Measurements from ENCODE around the gene OR7C2. TPM values are rescaled to one million over a fixed set of nuclear protein-coding genes. Genes with fewer than 3 reads are reported as not detected.
"Not testable (repeated sequence)": the region's sequence is repeated elsewhere in the genome, so short reads cannot be mapped to it uniquely, and the experiment has no call there.

OR7C2 gene
- polyA plus RNA-seq (ENCODE audit: insufficient read length in 4 of 4) = not detected

DNA sequence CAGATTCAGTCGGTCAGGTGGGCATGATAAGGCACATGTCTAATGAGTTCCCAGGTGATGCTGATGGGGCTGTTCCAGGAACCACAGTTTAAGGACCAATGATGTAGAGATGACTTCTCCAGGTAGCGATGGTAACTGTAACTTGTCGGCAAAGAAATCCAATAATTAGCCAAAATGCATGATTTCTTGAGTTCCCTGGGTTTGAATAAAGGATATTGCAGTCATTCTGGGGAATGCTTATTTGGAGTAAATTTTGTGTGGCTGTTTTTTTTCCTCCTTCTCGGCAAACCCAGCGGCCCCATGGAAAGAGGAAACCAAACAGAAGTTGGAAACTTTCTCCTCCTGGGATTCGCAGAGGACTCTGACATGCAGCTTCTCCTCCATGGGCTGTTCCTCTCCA is at the start of gene OR7C2:
TSS of gene OR7C2 (plus strand) at position 301 of the 400 bp plus-strand sequence. CDS start at position 301, 0 bp downstream.
- DNase-seq (ENCODE audit: low read depth in 4 of 4, low spot score in 3 of 4) = no peak

- no peak for DNase-seq (ENCODE audit: low read depth in 4 of 4, low spot score in 3 of 4)
These were observed 39.5 kb upstream of the OR7C2 start for GRCh38 chr19:14901675-14902260.

DNA sequence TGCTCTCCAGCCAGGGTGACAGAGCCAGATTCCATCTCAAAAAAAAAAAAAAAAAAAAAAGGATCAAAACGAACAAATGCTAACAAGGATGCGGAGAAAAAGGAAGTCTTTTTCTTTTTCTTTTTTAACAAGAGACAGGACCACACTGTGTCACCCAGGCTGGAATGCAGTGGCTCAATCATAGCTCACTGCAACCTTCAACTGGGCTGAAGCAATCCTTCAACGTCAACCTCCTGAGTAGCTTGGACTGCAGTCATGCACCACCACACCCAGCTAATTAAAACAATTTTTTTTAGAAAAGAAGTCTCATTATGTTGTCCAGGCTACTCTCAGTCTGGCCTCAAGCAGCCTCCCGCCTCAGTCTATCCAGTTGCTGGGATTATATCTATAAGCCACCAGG is 34.6 kb upstream of the OR7C2 start:
- DNase-seq (ENCODE audit: low read depth in 4 of 4, low spot score in 3 of 4) = no peak

- no peak for DNase-seq (ENCODE audit: low read depth in 4 of 4, low spot score in 3 of 4)
These were observed 26.2 kb upstream of the OR7C2 start for GRCh38 chr19:14915116-14915515.

DNA sequence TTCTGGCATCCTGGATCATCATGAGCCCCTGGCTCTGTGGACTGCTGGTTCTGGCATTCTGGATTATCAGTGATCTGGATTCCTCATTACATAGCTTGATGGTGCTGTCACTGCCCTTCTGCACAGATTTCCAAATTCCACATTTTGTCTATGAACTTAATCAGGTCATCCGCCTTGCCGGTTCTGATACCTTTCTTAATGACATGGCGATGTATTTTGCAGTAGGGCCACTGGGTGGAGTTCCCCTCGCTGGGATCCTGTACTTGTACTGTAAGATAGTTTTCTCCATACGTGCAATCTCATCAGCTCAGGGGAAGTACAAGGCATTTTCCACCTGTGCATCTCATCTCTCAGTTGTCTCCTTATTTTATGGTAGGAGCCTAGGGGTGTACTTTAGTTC is 24.4 kb upstream of the OR7C2 start:
- DNase-seq (ENCODE audit: low read depth in 4 of 4, low spot score in 3 of 4) = no peak

DNA sequence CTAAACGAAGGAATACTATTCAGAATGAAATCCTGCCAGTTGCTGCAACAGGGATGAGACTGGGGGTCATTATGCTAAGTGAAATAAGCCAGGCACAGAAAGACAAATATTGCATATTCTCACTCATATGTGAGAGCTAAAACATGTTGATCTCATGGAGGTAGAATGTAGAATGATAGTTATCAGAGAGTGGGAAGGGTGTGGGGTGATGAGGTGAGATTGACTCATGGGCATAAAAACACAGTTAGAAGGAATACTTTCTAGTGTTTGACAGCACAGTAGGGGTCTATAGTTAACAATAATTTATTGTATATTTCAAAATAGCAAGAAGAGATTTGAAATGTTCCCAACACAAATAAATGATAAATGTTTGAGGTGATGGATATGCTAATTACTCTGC is 7.8 kb upstream of the OR7C2 start:
- DNase-seq (ENCODE audit: low read depth in 4 of 4, low spot score in 3 of 4) = no peak

DNA sequence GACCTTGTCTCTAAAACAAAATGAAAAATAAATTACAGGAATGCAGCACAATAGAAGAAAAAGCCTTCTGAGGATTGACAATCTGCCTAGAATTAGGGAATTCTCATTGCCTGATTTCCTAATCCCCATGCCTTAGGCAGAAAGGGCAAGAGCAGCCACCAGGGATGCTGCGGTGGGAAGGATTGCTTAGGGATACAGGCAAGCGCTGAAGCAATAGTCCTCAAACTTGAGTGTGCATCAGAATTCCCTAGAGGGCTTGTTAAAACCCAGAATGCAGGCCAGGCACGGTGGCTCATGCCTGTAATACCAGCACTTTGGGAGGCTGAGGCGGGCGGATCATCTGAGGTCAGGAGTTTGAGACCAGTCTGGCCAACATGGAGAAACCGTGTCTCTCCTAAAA is 1.0 kb upstream of the OR7C2 start:
- DNase-seq (ENCODE audit: low read depth in 4 of 4, low spot score in 3 of 4) = no peak

GRCh38 chr19:14943601-14944000 is 2.3 kb downstream of the OR7C2 start:
- DNase-seq (ENCODE audit: low read depth in 4 of 4, low spot score in 3 of 4) = no peak

DNA sequence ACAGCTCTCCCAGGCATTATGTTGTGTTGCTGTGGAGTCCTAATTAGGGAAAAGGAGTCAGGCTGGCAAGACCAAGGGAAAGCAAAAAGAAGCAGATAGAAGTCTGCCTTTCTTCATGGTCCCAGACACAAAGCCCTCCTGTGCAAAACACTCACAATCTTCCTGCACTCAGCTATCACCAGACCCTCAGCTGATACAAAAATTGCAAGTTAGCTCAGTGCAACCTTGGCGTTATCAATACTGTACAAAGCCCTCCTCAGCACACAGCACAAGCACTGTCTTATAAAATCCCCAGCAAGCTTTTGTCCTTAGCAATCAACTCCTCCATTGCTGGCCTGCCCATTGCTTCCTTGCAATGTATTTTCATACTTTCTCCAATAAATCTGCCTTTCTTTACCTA is 3.2 kb downstream of the OR7C2 start:
- no peak for DNase-seq (ENCODE audit: low read depth in 4 of 4, low spot score in 3 of 4)

DNA sequence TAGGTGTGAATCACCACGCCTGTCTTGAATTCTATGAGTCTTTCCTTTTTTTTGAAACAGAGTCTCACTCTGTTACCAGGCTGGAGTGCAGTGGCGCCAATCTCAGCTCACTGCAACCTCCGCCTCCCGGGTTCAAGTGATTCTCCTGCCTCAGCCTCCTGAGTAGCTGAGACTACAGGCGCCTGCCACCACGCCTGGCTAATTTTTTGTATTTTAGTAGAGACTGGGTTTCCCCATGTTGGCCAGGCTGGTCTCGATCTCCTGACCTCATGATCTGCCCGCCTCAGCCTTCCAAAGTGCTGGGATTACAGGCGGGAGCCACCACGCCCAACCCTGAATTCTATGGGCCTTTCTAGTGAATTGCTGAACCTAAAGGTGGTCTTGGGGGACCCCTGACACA is 8.1 kb downstream of the OR7C2 start:
- not testable (repeated sequence) for DNase-seq (ENCODE audit: low read depth in 4 of 4, low spot score in 3 of 4)

GRCh38 chr19:14949876-14950275 is 8.6 kb downstream of the OR7C2 start:
- DNase-seq (ENCODE audit: low read depth in 4 of 4, low spot score in 3 of 4) = no peak

DNA sequence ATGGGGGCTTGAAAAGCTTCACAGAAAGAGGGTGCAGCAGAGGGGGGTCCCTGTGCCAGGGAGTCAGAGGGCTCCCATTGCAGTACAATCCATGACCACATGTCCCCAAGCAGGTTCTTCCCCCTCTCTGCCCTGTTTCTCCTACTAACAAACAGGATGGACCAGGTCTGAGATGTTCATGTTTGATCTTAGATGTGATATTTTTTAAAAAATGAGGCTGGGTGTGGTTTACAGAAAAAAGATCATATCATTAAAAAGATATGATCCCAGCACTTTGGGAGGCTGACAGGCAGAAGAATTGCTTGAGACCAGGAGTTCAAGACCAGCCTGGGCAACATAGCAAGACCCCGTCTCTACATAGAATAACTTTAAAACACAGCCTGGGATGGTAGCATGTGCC is 9.1 kb downstream of the OR7C2 start:
- no peak for DNase-seq (ENCODE audit: low read depth in 4 of 4, low spot score in 3 of 4)

DNA sequence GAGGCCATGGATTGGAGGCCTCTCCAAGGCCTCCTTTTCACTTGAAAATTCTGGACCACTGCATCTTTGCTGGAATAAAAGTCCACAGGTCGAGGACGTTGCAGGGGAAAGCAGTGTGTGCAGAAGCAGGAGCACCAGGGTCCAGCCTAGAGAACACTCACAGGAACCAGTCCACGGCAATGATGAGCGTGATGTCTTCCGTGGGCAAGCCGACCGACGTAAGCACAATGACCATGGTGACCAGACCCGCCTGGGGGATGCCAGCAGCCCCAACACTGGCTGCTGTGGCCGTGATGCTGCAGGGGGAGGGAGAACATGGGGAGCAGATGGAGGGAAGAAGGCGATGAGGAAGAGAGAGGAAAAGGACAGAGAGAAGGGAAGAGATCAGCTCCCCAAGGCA is 11.5 kb downstream of the OR7C2 start:
- no peak for DNase-seq (ENCODE audit: low read depth in 4 of 4, low spot score in 3 of 4)

- no peak for DNase-seq (ENCODE audit: low read depth in 4 of 4, low spot score in 3 of 4)
These were observed 12.9 kb downstream of the OR7C2 start for GRCh38 chr19:14954071-14954655.

DNA sequence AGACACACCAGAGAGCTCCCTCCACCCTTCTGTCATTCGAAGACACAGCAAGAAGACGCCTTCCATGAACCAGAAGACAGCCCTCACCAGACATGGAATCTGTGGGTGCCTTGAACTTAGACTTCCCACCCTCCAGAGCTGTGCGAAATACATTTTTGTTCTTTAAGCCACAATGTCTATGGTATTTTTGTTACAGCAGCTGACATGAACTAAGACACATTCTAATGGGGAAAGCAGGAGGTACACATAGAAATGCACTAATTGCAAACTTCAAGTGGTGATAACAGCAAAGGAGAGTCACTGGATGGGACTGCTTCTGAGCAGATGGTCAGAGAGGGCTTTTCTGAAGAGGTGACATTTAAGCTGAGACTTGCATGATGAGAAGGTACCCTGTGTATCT is 16.2 kb downstream of the OR7C2 start:
- DNase-seq (ENCODE audit: low read depth in 4 of 4, low spot score in 3 of 4) = no peak

GRCh38 chr19:14959263-14959662 is 18.0 kb downstream of the OR7C2 start:
- DNase-seq (ENCODE audit: low read depth in 4 of 4, low spot score in 3 of 4) = no peak

- DNase-seq (ENCODE audit: low read depth in 4 of 4, low spot score in 3 of 4) = no peak
These were observed 20.8 kb downstream of the OR7C2 start for GRCh38 chr19:14961956-14962685.

DNA sequence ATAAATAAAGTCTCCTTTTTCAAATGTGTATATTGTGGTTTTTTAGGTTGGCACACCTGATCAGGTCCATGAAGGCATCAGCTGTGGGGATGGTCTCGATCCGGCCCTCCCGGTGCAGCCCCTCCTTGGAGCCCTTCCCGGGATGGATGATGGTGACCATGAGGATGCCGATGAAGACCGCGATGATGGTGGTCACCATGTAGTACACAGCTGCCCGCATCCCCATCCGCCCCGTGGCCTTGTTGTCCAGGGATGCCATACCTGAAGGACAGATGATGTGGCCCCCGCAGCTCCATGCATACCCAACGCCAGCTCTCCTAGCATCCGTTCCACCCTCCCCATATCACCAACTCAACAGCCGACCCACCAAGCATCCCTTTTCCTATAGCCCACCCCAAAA is 27.0 kb downstream of the OR7C2 start:
- no peak for DNase-seq (ENCODE audit: low read depth in 4 of 4, low spot score in 3 of 4)

GRCh38 chr19:14971474-14971873 is 30.2 kb downstream of the OR7C2 start:
- DNase-seq (ENCODE audit: low read depth in 4 of 4, low spot score in 3 of 4) = no peak

- no peak for DNase-seq (ENCODE audit: low read depth in 4 of 4, low spot score in 3 of 4)
These were observed 31.4 kb downstream of the OR7C2 start for GRCh38 chr19:14972676-14973075.

DNA sequence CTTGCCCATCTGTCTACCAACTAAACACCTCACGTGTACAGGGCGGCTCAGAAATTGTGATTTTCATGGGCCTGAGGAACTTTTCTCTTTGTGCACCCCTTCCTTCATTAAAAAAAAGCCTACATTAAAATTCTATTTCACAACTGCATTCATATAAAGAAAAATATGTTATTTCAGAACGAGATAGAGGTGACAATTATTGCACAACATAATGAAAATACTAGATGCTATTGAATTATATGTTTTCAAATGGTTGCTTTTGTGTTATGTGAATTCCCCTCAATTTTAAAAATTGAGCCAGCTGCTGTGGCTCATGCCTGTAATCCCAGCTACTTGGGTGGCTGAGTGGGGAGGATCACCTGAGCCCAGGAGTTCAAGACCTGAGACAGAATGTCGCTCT is 33.2 kb downstream of the OR7C2 start:
- no peak for DNase-seq (ENCODE audit: low read depth in 4 of 4, low spot score in 3 of 4)

- no peak for DNase-seq (ENCODE audit: low read depth in 4 of 4, low spot score in 3 of 4)
These were observed 35.8 kb downstream of the OR7C2 start for GRCh38 chr19:14977128-14977527.

Measured in left renal pelvis (tissue), 4 donors.